Motor neuron (in vitro differentiated cells): Measurements from ENCODE around the gene CCM2. TPM values are rescaled to one million over a fixed set of nuclear protein-coding genes. Genes with fewer than 3 reads are reported as not detected.

Source experiments
- ATAC-seq, 8 experiments: fragments of 200-7000 bp; cut with Tn5 transposase; replicated peaks in 6 of 8; 2 replicates each; pipeline ENCODE4 v1.8.0; 2021; ENCODE audit warnings: mild to moderate bottlenecking in 8 of 8, moderate library complexity in 8 of 8
- H3K27ac ChIP-seq, 2 donors: fragments of 250-450 bp; sonication (Bioruptor Pico); 2 replicates each; pipeline ENCODE4 v1.9.0; 2021; ENCODE audit warnings: antibody characterized with exemption in 2 of 2, mild to moderate bottlenecking in 2 of 2, moderate library complexity in 1 of 2
- H3K4me1 ChIP-seq, 2 donors: fragments of 250-450 bp; sonication (Bioruptor Pico); replicated peaks in 1 of 2; 2 replicates each; pipeline ENCODE4 v1.6.1; 2021; ENCODE audit warnings: antibody characterized with exemption in 2 of 2, mild to moderate bottlenecking in 2 of 2, moderate library complexity in 1 of 2
- H3K4me3 ChIP-seq, 5 donors: fragments of 250-450 bp; sonication (Bioruptor Pico); 2 replicates each; pipeline ENCODE4 v1.9.0; 2021; ENCODE audit warnings: antibody characterized with exemption in 5 of 5, mild to moderate bottlenecking in 5 of 5, moderate library complexity in 4 of 5
- WGBS, 10 experiments: fragments of 450-650 bp; shearing (Covaris generic); methylation state at CpG; one replicate each; pipeline ENCODE4 v1.0.0; 2022; 5-methylcytosine and 5-hydroxymethylcytosine counted together
- in situ Hi-C, 9 experiments: fragments of 400-800 bp; cut with MboI; loops; one replicate each; pipeline ENCODE4 v1.15.0; 2021; ENCODE audit warnings: low sequenced_read_pairs in 9 of 9, low pct_unique_long_range_greater_than_20kb in 2 of 9; ENCODE audit not compliant: unreplicated experiment in 9 of 9
- total RNA-seq, 8 experiments: library from RNA; unstranded; fragments of 300-600 nt; gene quantifications; 2 replicates each; pipeline versions ENCODE4 v1.2.3 to v1.2.4, GENCODE V29; 2022

Gene CCM2
- total RNA-seq, 8 experiments from 2014 or later, result 20.7 to 40.2 (median 27.3) TPM

GRCh38 chr7:44979481-44980392 is 20.3 kb upstream of the CCM2 start:
- 10 to 100% (median 90%) methylated on average over 1 to 5 of the region's 8 CpGs; no CpG with 5 or more reads in 1 of the 10 experiments for WGBS, 10 experiments
- peaks cover 3 to 4% of the 10 kb centered on the region in 2 donors for H3K4me1 ChIP-seq
- ATAC-seq, result peak in 4 of 8 experiments; percentile 5 to 69 (median 35)
- H3K4me3 ChIP-seq, result no peak overlapping the region
- in situ Hi-C loops, result no loop called here
- H3K27ac ChIP-seq, result no peak overlapping the region

DNA sequence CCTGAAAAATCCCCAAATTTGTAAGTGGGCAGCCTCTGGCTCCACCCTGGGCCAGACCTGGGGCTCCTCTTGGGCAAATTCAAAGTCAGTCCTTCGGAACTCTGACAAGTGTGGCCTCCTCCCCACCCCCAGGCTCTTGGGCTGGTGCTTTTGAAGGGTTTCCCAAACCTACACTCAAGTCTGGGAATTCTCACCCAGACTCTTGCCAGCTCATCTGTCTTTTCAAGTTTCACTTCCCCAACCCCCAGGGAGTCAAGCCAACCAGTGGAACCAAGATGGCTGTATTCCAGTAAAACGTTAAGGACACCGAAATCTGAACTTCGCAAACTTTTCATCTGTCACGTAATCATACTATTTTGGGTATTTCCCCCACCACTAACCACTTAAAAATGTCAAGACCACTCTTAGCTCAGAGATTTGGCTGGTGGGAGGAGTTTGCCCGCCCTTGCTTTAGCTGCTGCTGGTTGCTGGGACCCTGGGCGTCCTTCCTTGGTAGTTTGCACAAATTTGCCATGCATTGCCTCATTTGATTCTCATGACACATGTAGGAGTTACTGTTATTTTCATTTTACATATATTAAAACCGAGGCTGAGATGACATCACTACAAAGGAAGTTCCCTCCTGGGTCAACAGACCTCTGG is 19.5 kb upstream of the CCM2 start:
- H3K4me3 ChIP-seq, result no peak overlapping the region
- peak in 3 of 8 experiments; percentile 12 to 31 (median 18) for ATAC-seq
- no peak overlapping the region for H3K27ac ChIP-seq
- in situ Hi-C loops, result no loop called here
- peaks cover 11 to 12% of the 10 kb centered on the region in 2 donors for H3K4me1 ChIP-seq
- WGBS, 10 experiments, result 0 to 100% (median 77%) methylated on average over 1 to 5 of the region's 8 CpGs

DNA sequence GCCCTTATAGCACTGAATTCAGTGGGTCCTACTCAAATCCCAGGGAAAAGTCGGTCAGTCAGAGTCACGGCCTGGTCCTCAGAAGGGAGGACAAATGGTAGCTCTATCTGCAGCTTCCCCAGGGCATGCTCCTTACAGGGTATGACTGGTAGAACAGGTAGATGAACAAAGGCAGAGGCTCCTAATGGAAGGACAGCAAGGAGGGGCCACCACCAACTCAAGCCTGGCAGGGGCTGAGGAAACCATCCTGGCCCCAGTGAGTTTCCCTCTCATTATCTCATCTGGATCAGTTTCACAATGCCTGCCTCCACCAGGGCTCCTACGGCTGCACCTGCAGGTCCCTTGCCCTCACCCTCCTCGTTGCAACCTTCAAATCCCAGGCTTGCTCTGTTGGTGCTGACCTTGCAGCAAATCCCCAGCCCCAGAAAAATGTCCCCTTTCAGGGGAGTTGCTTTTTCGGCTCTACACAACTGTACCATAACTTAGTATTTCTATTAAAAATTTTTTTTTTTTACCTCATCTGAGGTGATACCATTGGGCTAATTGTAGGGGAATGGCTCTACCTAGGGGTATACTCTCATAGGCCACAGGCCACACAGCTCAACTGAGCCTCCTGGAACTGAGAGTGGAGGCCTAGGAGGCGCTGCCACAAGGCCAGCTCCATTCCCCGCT is 18.8 kb upstream of the CCM2 start:
- peak in 3 of 8 experiments; percentile 0 to 3 (median 2) for ATAC-seq
- in situ Hi-C loops, result no loop called here
- H3K4me1 ChIP-seq, result peaks cover 13 to 15% of the 10 kb centered on the region in 2 donors
- H3K27ac ChIP-seq, result no peak overlapping the region
- no peak overlapping the region for H3K4me3 ChIP-seq
- 80 to 100% (median 90%) methylated on average over 2 to 6 of the region's 7 CpGs; no CpG with 5 or more reads in 3 of the 10 experiments for WGBS, 10 experiments

GRCh38 chr7:44982535-44982923 is 17.5 kb upstream of the CCM2 start:
- ATAC-seq, result no peak
- 33 to 100% (median 100%) methylated on average over 1 of the region's 1 CpG; no CpG with 5 or more reads in 6 of the 10 experiments for WGBS, 10 experiments
- in situ Hi-C loops, result no loop called here

DNA sequence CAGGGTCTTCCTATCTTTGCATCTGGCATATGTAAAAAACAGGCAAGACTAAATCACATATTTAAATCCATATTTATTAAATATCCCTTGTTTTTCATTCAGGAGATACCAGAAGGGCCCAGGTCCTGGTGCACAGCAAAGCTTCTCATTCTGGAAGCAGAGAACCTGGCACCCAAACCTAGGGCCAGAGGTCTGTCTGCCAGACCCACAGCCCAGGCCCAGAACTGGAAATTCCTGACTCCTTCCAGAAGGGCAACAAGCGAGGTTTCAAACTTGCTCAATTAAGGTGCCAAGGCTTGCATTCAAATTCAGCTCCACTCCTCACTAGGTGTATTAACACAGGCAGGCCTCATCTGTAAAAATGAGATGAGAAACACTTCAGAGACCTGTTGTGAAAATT is 17.0 kb upstream of the CCM2 start:
- no peak overlapping the region for H3K4me3 ChIP-seq
- no peak overlapping the region for H3K27ac ChIP-seq
- 71 to 100% (median 90%) methylated on average over 1 of the region's 1 CpG; no CpG with 5 or more reads in 6 of the 10 experiments for WGBS, 10 experiments
- peaks cover 22% of the 10 kb centered on the region in 2 donors for H3K4me1 ChIP-seq
- in situ Hi-C loops, result no loop called here
- no peak for ATAC-seq

More at GRCh38 chr7:44982535-44982923, 17.5 kb upstream of the CCM2 start:
- H3K27ac ChIP-seq, result no peak overlapping the region
- no peak overlapping the region for H3K4me3 ChIP-seq
- H3K4me1 ChIP-seq, result peaks cover 20% of the 10 kb centered on the region in 2 donors

DNA sequence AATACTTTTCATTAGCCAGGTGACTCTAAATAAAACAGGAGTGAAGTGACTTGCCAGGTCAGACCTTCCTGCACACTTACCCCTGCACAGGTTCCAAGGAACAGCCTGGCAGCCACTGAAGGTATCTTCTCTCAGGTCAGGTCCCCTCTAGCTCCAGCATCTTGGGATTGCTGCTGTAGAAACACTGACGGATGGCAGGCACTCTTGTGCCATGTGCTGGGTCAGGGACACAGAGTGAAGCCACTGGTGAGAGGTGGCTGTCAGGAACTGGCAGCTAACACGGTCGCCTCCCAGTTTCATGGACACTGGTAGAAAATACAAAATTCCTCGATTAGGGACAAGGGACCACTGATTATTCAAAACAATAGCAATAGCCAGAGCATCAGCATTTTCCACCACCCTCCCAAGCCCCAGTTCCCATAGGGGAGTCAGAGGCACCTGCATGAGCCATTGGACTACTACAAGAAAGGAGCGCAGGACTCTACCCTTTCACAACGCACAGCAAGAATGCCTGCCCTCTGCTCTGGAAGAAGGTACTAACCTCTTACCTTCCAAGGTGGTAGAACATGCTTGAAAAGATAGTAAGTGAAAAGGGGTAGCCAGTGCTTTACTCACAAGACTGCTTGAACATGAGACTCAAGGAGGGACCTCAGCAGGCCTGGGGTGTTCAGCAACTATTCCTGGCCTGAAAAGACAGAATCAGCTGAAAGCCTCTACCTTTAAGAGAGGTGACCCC is 16.1 kb upstream of the CCM2 start:
- Histone ChIP-seq H3K27ac (no peak overlapping the region), H3K4me1 (peaks cover 22% of the 10 kb centered on the region in 2 donors), H3K4me3 (no peak overlapping the region)
- ATAC-seq, result no peak
- in situ Hi-C loops, result no loop called here
- 83 to 100% (median 93%) methylated on average over 1 to 3 of the region's 6 CpGs; no CpG with 5 or more reads in 6 of the 10 experiments for WGBS, 10 experiments

- WGBS, 10 experiments, result 33 to 100% (median 54%) methylated on average over 1 to 3 of the region's 3 CpGs; no CpG with 5 or more reads in 4 of the 10 experiments
- Histone ChIP-seq H3K4me3 (no peak overlapping the region), H3K4me1 (peaks cover 22% of the 10 kb centered on the region in 2 donors), H3K27ac (no peak overlapping the region)
- ATAC-seq, result no peak
- in situ Hi-C loops, result no loop called here
Measured at GRCh38 chr7:44984478-44984758, 15.6 kb upstream of the CCM2 start.

- WGBS, 10 experiments, result 20 to 83% (median 67%) methylated on average over 1 to 5 of the region's 6 CpGs; no CpG with 5 or more reads in 3 of the 10 experiments
- peaks cover 22% of the 10 kb centered on the region in 2 donors for H3K4me1 ChIP-seq
- in situ Hi-C loops, result no loop called here
- H3K4me3 ChIP-seq, result peak overlapping the region; percentile 47 to 72 (median 50)
- H3K27ac ChIP-seq, result no peak overlapping the region
- ATAC-seq, result no peak
Measured at GRCh38 chr7:44985033-44985695, 14.8 kb upstream of the CCM2 start.

GRCh38 chr7:44985900-44986217 is 14.1 kb upstream of the CCM2 start:
- 0 to 30% (median 8%) methylated on average over 1 to 5 of the region's 8 CpGs; no CpG with 5 or more reads in 2 of the 10 experiments for WGBS, 10 experiments

GRCh38 chr7:44986218-44987053 is 13.6 kb upstream of the CCM2 start:
- 0 to 40% (median 15%) methylated on average over 1 to 11 of the region's 68 CpGs; no CpG with 5 or more reads in 6 of the 10 experiments for WGBS, 10 experiments

More at GRCh38 chr7:44985900-44986217, 14.1 kb upstream of the CCM2 start:
- in situ Hi-C loops, result no loop called here
- peak overlapping the region; percentile 76 to 93 for H3K27ac ChIP-seq
- no peak for ATAC-seq
- H3K4me1 ChIP-seq, result peaks cover 26 to 29% of the 10 kb centered on the region in 2 donors
- peak overlapping the region; percentile 47 to 72 (median 50) for H3K4me3 ChIP-seq

DNA sequence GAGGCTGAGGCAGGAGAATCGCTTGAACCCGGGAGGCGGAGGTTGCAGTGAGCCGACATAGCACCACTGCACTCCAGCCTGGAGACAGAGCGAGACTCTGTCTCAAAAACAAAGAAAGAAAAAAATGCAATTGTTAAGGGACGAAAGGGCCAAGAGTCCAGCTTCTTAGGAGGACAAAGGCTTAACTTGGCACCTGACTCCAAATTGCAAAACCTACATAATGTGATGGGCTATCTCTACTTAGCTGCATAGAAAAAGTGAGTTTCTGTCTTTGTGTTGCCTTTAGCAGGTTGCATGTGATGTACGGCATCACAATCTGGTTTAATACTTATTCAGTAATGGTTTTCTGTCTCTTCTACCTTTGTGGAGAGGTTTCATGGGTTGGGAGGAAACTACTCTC is 12.5 kb upstream of the CCM2 start:
- 83 to 100% (median 98%) methylated on average over 1 to 7 of the region's 7 CpGs; no CpG with 5 or more reads in 3 of the 10 experiments for WGBS, 10 experiments
- in situ Hi-C loops, result no loop called here
- H3K4me3 ChIP-seq, result peak overlapping the region in 1 of 5 donors; percentile 56
- ATAC-seq, result no peak
- peaks cover 28 to 32% of the 10 kb centered on the region in 2 donors for H3K4me1 ChIP-seq
- H3K27ac ChIP-seq, result peak overlapping the region; percentile 76 to 93

More at GRCh38 chr7:44986218-44987053, 13.6 kb upstream of the CCM2 start:
- Histone ChIP-seq H3K4me3 (peak overlapping the region; percentile 47 to 72 (median 50)), H3K27ac (peak overlapping the region; percentile 76 to 93), H3K4me1 (peaks cover 28 to 32% of the 10 kb centered on the region in 2 donors)
- peak; percentile 70 to 97 (median 96) for ATAC-seq
- in situ Hi-C loops, result no loop called here
